OCI-LY7 (cell line): Measurements from ENCODE around the gene ERCC6L. TPM values are rescaled to one million over a fixed set of nuclear protein-coding genes. Genes with fewer than 3 reads are reported as not detected.
"Not testable (repeated sequence)": the region's sequence is repeated elsewhere in the genome, so short reads cannot be mapped to it uniquely, and the experiment has no call there.

ENCODE experiments used
- BruUV-seq: library from RNA; stranded (reverse); fragments of 400-500 nt; replicated peaks from 2 replicates; lab custom pipeline; 2021; lab: Mats Ljungman, UMichigan
- CTCF ChIA-PET: fragments of 300-600 bp; sonication (Branson Sonifier 250); formaldehyde crosslinking; loops from one replicate; lab custom pipeline; 2022; ENCODE audit warnings: antibody characterized with exemption; ENCODE audit not compliant: unreplicated experiment; lab: Charles Lee
- POLR2A ChIA-PET: fragments of 300-600 bp; sonication (Branson Sonifier 250); formaldehyde crosslinking; loops from one replicate; lab custom pipeline; 2022; ENCODE audit warnings: antibody characterized with exemption; lab: Charles Lee
- DNase-seq: peaks from one replicate; pipeline ENCODE4 v3.0.0-alpha.2; 2015; ENCODE audit warnings: low spot score
- H2AFZ ChIP-seq: fragments of 200-600 bp; sonication (generic), shearing (Covaris generic); 2 replicates; pipeline ENCODE4 v1.6.1; 2014; ENCODE audit warnings: mild to moderate bottlenecking, antibody characterized with exemption, low read length, moderate library complexity
- H3K27ac ChIP-seq: fragments of 200-600 bp; sonication (generic); 2 replicates; pipeline ENCODE4 v1.5.1; 2014; ENCODE audit warnings: mixed run types, low read depth, mild to moderate bottlenecking, moderate library complexity, low read length, inconsistent platforms; ENCODE audit not compliant: poor library complexity, severe bottlenecking
- H3K36me3 ChIP-seq: fragments of 200-600 bp; sonication (generic); 2 replicates; pipeline ENCODE4 v1.6.1; 2014; ENCODE audit warnings: mild to moderate bottlenecking, antibody characterized with exemption, low read length, moderate library complexity, mixed read lengths; ENCODE audit not compliant: insufficient read depth
- H3K4me1 ChIP-seq: fragments of 200-600 bp; sonication (generic); 2 replicates; pipeline ENCODE4 v1.5.1; 2014; ENCODE audit warnings: mild to moderate bottlenecking, low read length; ENCODE audit not compliant: insufficient read depth, poor library complexity, severe bottlenecking
- H3K4me2 ChIP-seq: fragments of 200-600 bp; sonication (generic); 2 replicates; pipeline ENCODE4 v1.6.1; 2014; ENCODE audit warnings: mild to moderate bottlenecking, low read length
- H3K4me3 ChIP-seq: fragments of 200-600 bp; sonication (generic); 2 replicates; pipeline ENCODE4 v1.5.1; 2014; ENCODE audit warnings: mild to moderate bottlenecking, low read depth, low read length; ENCODE audit not compliant: poor library complexity, severe bottlenecking
- H3K79me2 ChIP-seq: fragments of 200-600 bp; sonication (generic); 2 replicates; pipeline ENCODE4 v1.6.1; 2016; ENCODE audit warnings: low read depth, mild to moderate bottlenecking, low read length, moderate library complexity, mixed read lengths; ENCODE audit not compliant: insufficient read depth
- H3K9me2 ChIP-seq: fragments of 200-600 bp; sonication (generic); 2 replicates; pipeline ENCODE4 v1.6.1; 2016; ENCODE audit warnings: mild to moderate bottlenecking, low read length, mixed read lengths; ENCODE audit not compliant: insufficient read depth
- H3K9me3 ChIP-seq: fragments of 200-600 bp; sonication (generic); 2 replicates; pipeline ENCODE4 v1.6.1; 2014; ENCODE audit warnings: mild to moderate bottlenecking, mixed run types, low read length, mixed read lengths
- H4K20me1 ChIP-seq: fragments of 200-600 bp; sonication (generic); 2 replicates; pipeline ENCODE4 v1.6.1; 2014; ENCODE audit warnings: mild to moderate bottlenecking, antibody characterized with exemption, low read length, moderate library complexity, mixed read lengths; ENCODE audit not compliant: insufficient read depth
- EZH2phosphoT487 ChIP-seq: fragments of 200-600 bp; sonication (generic); IDR thresholded peaks from 2 replicates; pipeline ENCODE4 v1.6.1; 2018; ENCODE audit warnings: low read depth, borderline replicate concordance, mild to moderate bottlenecking, mixed run types, antibody characterized with exemption, low read length, moderate library complexity, mixed read lengths
- intact Hi-C: fragments of 100-400 bp; cut with micrococcal nuclease; formaldehyde crosslinking; loops from one replicate; pipeline ENCODE4 v1.10.0; 2022; ENCODE audit not compliant: unreplicated experiment
- total RNA-seq, 2 experiments: library from RNA; depleted of rRNA in 1 of 2; stranded (reverse); fragments of >200 nt in 1 of 2; shearing (Covaris generic) in 1 of 2; gene quantifications; 2 replicates each; pipeline ENCODE4 v1.2.3, GENCODE V29; 2014 to 2022
- TF ChIP-seq, protein P1 (sequence below): fragments of 200-600 bp; sonication (generic); conservative IDR thresholded peaks from 2 replicates; pipeline ENCODE4 v1.5.1; 2014; ENCODE audit warnings: mild to moderate bottlenecking, antibody characterized with exemption, low read length, moderate library complexity, mixed read lengths

Gene ERCC6L
- total RNA-seq, 2 experiments from 2014 or later, result 12.6 to 14.1 TPM

DNA sequence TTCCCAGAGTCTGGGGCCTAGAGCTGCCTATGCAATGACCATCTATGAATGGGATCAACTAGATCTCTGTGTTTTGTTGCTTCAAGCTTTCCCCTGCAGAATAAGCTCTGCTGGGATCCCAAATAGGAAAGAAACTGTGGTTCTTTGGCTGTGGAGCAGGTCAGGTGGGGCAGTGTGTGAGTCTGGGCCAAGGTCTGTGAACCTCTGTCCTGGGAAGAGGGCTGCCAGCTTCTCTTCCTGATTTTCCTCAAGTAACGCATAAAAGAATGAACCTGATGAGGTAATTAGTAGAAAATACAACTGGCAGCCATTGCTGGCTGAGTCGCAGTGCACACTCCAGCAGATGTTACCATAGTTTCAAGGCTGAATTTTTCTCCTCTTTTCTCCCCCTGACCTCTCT is 61.8 kb downstream of the ERCC6L start:
- H3K9me2 ChIP-seq, result no peaks in the 10 kb centered on the region
- no peak for DNase-seq
- H3K27ac ChIP-seq, result no peak overlapping the region
- peaks cover 2% of the 10 kb centered on the region for H3K79me2 ChIP-seq
- H3K9me3 ChIP-seq, result no peaks in the 10 kb centered on the region
- H2AFZ ChIP-seq, result no peak overlapping the region
- H3K4me2 ChIP-seq, result no peak overlapping the region
- H3K4me3 ChIP-seq, result no peak overlapping the region
- H4K20me1 ChIP-seq, result no peaks in the 10 kb centered on the region
- TF ChIP-seq, protein P1, sequence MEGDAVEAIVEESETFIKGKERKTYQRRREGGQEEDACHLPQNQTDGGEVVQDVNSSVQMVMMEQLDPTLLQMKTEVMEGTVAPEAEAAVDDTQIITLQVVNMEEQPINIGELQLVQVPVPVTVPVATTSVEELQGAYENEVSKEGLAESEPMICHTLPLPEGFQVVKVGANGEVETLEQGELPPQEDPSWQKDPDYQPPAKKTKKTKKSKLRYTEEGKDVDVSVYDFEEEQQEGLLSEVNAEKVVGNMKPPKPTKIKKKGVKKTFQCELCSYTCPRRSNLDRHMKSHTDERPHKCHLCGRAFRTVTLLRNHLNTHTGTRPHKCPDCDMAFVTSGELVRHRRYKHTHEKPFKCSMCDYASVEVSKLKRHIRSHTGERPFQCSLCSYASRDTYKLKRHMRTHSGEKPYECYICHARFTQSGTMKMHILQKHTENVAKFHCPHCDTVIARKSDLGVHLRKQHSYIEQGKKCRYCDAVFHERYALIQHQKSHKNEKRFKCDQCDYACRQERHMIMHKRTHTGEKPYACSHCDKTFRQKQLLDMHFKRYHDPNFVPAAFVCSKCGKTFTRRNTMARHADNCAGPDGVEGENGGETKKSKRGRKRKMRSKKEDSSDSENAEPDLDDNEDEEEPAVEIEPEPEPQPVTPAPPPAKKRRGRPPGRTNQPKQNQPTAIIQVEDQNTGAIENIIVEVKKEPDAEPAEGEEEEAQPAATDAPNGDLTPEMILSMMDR, result no peak
- TF ChIP-seq EZH2phosphoT487, result no peak
- H3K36me3 ChIP-seq, result no peaks in the 10 kb centered on the region
- BruUV-seq, result no TSS peak
- ChIA-PET CTCF (no interaction called here), POLR2A (no interaction called here)
- H3K4me1 ChIP-seq, result peaks cover 11% of the 10 kb centered on the region
- intact Hi-C loops, result no loop called here

DNA sequence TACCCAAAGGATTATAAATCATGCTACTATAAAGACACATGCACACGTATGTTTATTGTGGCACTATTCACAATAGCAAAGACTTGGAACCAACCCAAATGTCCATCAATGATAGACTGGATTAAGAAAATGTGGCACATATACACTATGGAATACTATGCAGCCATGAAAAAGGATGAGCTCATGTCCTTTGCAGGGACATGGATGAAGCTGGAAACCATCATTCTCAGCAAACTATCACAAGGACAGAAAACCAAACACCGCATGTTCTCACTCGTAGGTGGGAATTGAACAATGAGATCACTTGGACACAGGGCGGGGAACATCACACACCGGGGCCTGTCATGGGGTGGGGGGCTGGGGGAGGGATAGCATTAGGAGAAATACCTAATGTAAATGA is 62.5 kb downstream of the ERCC6L start:
- H2AFZ ChIP-seq, H3K9me3 ChIP-seq, H4K20me1 ChIP-seq, H3K79me2 ChIP-seq, CTCF ChIA-PET, H3K27ac ChIP-seq, H3K9me2 ChIP-seq, H3K36me3 ChIP-seq, POLR2A ChIA-PET, intact Hi-C loops, DNase-seq, H3K4me2 ChIP-seq, BruUV-seq, H3K4me3 ChIP-seq: not testable (repeated sequence)
- H3K4me1 ChIP-seq, result peaks cover 11% of the 10 kb centered on the region

DNA sequence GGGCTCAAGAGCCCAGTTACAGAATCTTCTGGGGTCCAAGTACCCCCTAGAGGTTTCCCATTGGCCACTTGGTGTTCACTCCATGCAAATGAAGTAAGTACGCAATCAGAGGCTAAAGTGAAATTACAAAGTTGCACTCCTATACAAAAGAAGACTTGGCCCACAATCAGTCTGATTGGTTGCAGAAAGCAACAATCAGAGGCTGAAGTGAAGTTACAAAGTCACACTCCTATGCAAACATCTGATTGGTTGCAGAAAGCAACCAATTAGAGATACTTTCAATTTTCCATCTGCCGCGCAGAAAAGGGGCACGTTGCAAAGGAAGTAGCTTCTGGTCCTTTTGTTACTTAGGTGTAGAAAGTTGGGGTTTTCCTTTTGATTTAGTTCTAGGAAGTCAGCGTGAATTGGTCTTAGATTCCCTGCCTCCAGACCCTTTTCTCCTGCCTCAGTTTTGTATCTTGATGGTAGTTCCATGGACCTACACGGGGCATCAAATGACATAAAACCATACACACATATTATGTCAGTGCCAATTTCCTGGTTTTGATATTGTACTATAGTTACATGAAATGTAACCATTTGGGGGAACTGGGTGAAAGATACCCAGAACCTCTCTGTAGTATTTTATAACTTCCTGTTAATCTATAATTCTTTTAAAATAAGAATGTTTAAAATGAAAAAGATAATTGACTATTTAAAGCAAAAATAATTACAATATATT is 69.7 kb downstream of the ERCC6L start:
- no peaks in the 10 kb centered on the region for H3K4me1 ChIP-seq
- no peaks in the 10 kb centered on the region for H3K9me3 ChIP-seq
- TF ChIP-seq EZH2phosphoT487, result no peak
- TF ChIP-seq, protein P1, result no peak
- POLR2A ChIA-PET, result no interaction called here
- intact Hi-C loops, result no loop called here
- H3K79me2 ChIP-seq, result no peaks in the 10 kb centered on the region
- no peak overlapping the region for H3K4me3 ChIP-seq
- DNase-seq, result no peak
- no peak overlapping the region for H3K27ac ChIP-seq
- no TSS peak for BruUV-seq
- no peaks in the 10 kb centered on the region for H4K20me1 ChIP-seq
- no peak overlapping the region for H3K4me2 ChIP-seq
- H2AFZ ChIP-seq, result no peak overlapping the region
- CTCF ChIA-PET, result no interaction called here
- no peaks in the 10 kb centered on the region for H3K36me3 ChIP-seq
- H3K9me2 ChIP-seq, result no peaks in the 10 kb centered on the region
